Measurements from ENCODE around the gene TMEM259. TPM values are rescaled to one million over a fixed set of nuclear protein-coding genes. Genes with fewer than 3 reads are reported as not detected.

Gene TMEM259
- 100 to 1,000 TPM; 106 to 128 TPM for total RNA-seq

GRCh38 chr19:1020868-1021425, at the start of gene TMEM259:
Gene TMEM259, minus strand, starts transcription at chr19:1021123. Its CDS starts 127 bp downstream, at chr19:1020996.
- ChIA-PET POLR2A (interaction anchor here (0.6 to 1.9 kb wide), 16 partner anchors 10 to 248 kb away, joined by 3 to 8 read pairs (median 4); partner anchors contain the start of genes ABCA7, CIRBP and WDR18), CTCF (interaction anchor here (0.7 to 1.9 kb wide), 5 partner anchors 10 to 55 kb away, joined by 3 to 5 read pairs (median 3); no protein-coding TSS in a partner anchor)
- Mint-ChIP-seq H3K27ac (peak within 1 kb of the TSS; percentile 96), H3K27me3 (no peaks in the 10 kb centered on the region), H3K4me1 (peaks cover 35% of the 10 kb centered on the region), H3K36me3 (ENCODE audit: low read depth) (peaks cover 7% of the 10 kb centered on the region), H3K4me3 (peak within 1 kb of the TSS; percentile 94), H3K9me3 (ENCODE audit: low read depth) (no peaks in the 10 kb centered on the region)
- intact Hi-C loops (cut with DNase I, micrococcal nuclease): loop anchor here (1.0 to 5.0 kb wide), 21 partner anchors 19 to 470 kb away; partner anchors contain the start of genes ABCA7 (in 2 of the 2), GPX4 (in 2 of the 2), ARHGAP45 (in 1 of the 2) and ATP5F1D (in 1 of the 2)
- ATAC-seq: peak; percentile 90
- DNase-seq: peak; percentile 99

GRCh38 chr19:1070576-1070930, 49.6 kb upstream of the TMEM259 start:
- intact Hi-C loops (cut with DNase I, micrococcal nuclease): no loop called here
- Mint-ChIP-seq H3K4me1 (peaks cover 48% of the 10 kb centered on the region), H3K9me3 (ENCODE audit: low read depth) (no peaks in the 10 kb centered on the region), H3K4me3 (peak overlapping the region; percentile 85), H3K27ac (no peak overlapping the region), H3K36me3 (ENCODE audit: low read depth) (peaks cover 47% of the 10 kb centered on the region), H3K27me3 (no peaks in the 10 kb centered on the region)
- ChIA-PET POLR2A (no interaction called here), CTCF (no interaction called here)
- DNase-seq (no peak), ATAC-seq (no peak)

- CTCF ChIA-PET: interaction anchor here (0.6 kb wide), 1 partner anchor 698 kb away, joined by 3 read pairs; no protein-coding TSS in a partner anchor
- peak; percentile 28 for ATAC-seq
- Mint-ChIP-seq H3K27me3 (no peaks in the 10 kb centered on the region), H3K9me3 (ENCODE audit: low read depth) (no peaks in the 10 kb centered on the region), H3K36me3 (ENCODE audit: low read depth) (peaks cover 42% of the 10 kb centered on the region), H3K4me1 (peaks cover 53% of the 10 kb centered on the region), H3K4me3 (peak overlapping the region; percentile 85), H3K27ac (peak overlapping the region; percentile 94)
- intact Hi-C loops (cut with DNase I, micrococcal nuclease): loop anchor here (2.0 to 10.0 kb wide), 6 partner anchors 33 to 786 kb away; partner anchors contain the start of genes CNN2 (in 1 of the 2), GPX4 (in 1 of the 2), PTBP1 (in 1 of the 2) and RNF126 (in 1 of the 2)
- POLR2A ChIA-PET: interaction anchor here (1.6 kb wide), 1 partner anchor 10 kb away, joined by 4 read pairs; no protein-coding TSS in a partner anchor
- DNase-seq: peak; percentile 81
Observed at GRCh38 chr19:1069009-1069779, 48.3 kb upstream of the TMEM259 start.

DNA sequence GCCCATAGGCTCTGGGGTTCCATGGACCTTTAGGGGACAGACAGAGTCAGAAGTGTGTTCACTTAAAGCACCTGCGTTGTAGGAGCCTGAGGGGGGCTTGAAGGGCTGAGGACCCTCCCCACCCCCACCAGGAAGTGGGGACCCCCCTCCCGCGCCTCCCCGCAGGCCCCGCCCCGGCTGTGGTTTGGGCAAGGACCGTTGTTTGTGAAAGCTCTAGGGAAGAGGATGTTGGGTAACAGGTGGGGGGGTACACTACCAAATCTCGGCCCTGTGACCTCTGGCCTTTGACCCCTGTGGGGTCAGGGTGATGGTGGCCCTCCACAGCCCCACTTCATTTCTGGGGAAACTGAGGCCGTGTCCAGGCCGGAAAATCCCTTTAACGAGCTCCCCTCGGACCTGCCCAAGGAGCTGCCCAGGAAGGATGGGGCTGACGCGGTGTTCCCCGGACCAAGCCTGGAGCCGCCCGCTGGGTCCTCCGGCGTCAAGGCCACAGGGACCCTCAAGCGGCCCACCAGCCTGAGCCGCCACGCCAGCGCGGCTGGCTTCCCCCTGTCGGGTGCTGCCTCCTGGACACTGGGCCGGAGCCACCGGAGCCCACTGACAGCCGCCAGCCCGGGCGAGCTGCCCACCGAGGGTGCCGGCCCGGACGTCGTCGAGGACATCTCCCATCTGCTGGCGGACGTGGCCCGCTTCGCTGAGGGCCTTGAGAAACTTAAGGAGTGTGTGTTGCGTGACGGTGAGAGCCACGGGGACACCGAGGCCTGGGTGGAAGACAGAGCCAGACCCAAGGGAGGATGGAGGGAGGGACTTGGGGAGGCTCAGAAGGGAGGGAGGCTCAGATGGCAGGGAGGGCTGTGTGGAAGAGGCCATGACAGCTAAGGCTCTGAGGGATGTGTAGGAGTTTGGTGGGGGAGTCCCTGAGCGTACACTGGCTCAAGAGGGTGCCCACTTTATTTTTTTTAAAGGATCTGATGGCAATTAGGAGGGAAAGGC, 47.4 kb upstream of the TMEM259 start:
- POLR2A ChIA-PET: interaction anchor here (1.4 to 2.1 kb wide), 3 partner anchors 9 to 201 kb away, joined by 4 to 8 read pairs (median 4); partner anchors contain the start of gene CIRBP
- ATAC-seq: peak; percentile 8

DNA sequence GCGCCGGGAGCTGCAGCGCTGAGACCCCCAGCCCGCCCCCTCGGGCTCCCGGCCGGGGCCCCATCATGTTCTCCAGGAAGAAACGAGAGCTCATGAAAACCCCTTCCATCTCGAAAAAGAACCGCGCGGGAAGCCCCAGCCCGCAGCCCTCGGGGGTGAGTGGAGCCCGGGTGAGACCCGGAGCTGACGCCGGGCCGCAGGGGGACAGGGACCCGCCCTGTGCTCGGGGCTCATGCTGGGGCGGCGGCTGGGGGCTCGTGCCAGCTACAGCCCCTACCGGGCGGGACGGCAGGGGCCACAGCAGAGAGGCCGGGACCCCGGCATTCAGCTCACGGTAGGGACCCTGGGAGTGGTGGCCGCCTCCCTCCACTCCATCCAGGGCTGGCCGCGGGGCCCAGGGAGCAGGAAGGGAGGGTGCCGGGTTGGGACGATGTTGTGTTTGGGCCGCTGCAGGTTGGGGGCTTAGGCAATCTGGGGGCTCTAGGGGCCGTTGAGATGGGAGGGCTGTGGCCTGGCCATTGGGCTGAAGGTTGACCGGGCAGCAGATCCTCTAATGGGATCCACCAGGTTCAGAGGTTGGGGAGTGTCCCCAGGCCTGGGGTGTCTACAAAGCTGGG, 46.5 kb upstream of the TMEM259 start:
- H3K27ac Mint-ChIP-seq: peak overlapping the region; percentile 85
- intact Hi-C loops (cut with DNase I, micrococcal nuclease): loop anchor here (1.0 to 10.0 kb wide), 14 partner anchors 10 to 787 kb away; partner anchors contain the start of genes ABCA7 (in 1 of the 2), ATP5F1D (in 1 of the 2), CNN2 (in 1 of the 2) and GPX4 (in 1 of the 2)
- H3K27me3 Mint-ChIP-seq: no peaks in the 10 kb centered on the region
- ATAC-seq: peak; percentile 20
- no peak for DNase-seq
- POLR2A ChIA-PET: interaction anchor here (0.9 to 2.1 kb wide), 6 partner anchors 8 to 201 kb away, joined by 3 to 8 read pairs (median 4); partner anchors contain the start of gene CIRBP
- CTCF ChIA-PET: interaction anchor here (0.5 to 3.3 kb wide), 8 partner anchors 9 to 202 kb away, joined by 3 to 26 read pairs (median 3); partner anchors contain the start of gene CIRBP
- H3K4me3 Mint-ChIP-seq: peak overlapping the region; percentile 85
- peaks cover 44% of the 10 kb centered on the region for H3K4me1 Mint-ChIP-seq
- H3K36me3 Mint-ChIP-seq (ENCODE audit: low read depth): peaks cover 28% of the 10 kb centered on the region
- H3K9me3 Mint-ChIP-seq (ENCODE audit: low read depth): no peaks in the 10 kb centered on the region

More for the DNA sequence above, 47.4 kb upstream of the TMEM259 start:
- Mint-ChIP-seq H3K4me3 (peak overlapping the region; percentile 85), H3K27ac (peak overlapping the region; percentile 94), H3K9me3 (ENCODE audit: low read depth) (no peaks in the 10 kb centered on the region), H3K4me1 (peaks cover 53% of the 10 kb centered on the region), H3K36me3 (ENCODE audit: low read depth) (peaks cover 36% of the 10 kb centered on the region), H3K27me3 (no peaks in the 10 kb centered on the region)
- peak; percentile 80 for DNase-seq
- CTCF ChIA-PET: interaction anchor here (0.5 to 1.4 kb wide), 4 partner anchors 39 to 201 kb away, joined by 3 to 4 read pairs (median 3); partner anchors contain the start of gene CIRBP
- intact Hi-C loops (cut with DNase I, micrococcal nuclease): loop anchor here (1.0 to 10.0 kb wide), 7 partner anchors 9 to 786 kb away; partner anchors contain the start of genes CNN2 (in 1 of the 2), GPX4 (in 1 of the 2), PTBP1 (in 1 of the 2) and RNF126 (in 1 of the 2)

DNA sequence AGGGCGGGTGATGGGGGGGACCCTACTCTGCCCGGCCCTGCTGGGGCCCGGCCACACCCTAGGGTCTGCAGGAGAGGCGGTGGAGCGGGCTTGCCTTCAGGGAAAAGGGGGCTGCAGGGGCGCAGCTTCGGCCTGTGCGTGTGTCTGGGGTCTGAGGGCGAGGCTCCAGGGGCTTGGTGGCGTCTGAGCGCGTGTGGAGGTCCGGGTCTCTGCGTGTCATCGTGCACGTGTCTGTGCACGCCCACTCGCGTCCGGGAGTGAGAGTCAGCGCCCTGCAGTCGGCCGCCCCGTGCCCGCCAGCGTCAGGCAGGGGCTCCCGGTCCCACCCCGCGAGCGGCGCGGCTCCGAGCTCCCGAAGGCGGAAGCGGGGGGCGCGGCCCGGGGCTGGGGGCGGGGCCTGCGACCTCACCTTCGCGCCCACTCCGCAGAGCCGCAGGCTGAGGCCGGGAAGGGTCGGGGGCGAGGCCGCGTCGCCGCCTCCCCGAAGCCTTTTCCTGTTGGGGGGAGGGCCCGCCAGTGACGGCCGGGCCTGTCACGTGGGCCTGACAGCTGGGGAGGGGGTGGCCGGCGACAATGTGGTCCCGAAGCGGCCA, 45.9 kb upstream of the TMEM259 start, which contains the start of gene ARHGAP45:
Gene ARHGAP45, plus strand, starts transcription at position 420 of the 593 bp plus-strand sequence. CDS start 239 bp downstream, outside the sequence.
- ChIA-PET CTCF (interaction anchor here (0.8 to 3.3 kb wide), 6 partner anchors 9 to 203 kb away, joined by 3 to 26 read pairs (median 4); partner anchors contain the start of gene CIRBP), POLR2A (interaction anchor here (0.9 to 2.1 kb wide), 5 partner anchors 9 to 202 kb away, joined by 3 to 8 read pairs (median 4); partner anchors contain the start of gene CIRBP)
- ATAC-seq: peak; percentile 48
- H3K4me3 Mint-ChIP-seq: peak within 1 kb of the TSS; percentile 85
- H3K27ac Mint-ChIP-seq: peak within 1 kb of the TSS; percentile 85
- intact Hi-C loops (cut with DNase I, micrococcal nuclease): loop anchor here (1.0 to 10.0 kb wide), 14 partner anchors 10 to 788 kb away; partner anchors contain the start of genes ABCA7 (in 1 of the 2), ATP5F1D (in 1 of the 2), CNN2 (in 1 of the 2) and GPX4 (in 1 of the 2)
- no peaks in the 10 kb centered on the region for H3K27me3 Mint-ChIP-seq
- no peaks in the 10 kb centered on the region for H3K9me3 Mint-ChIP-seq (ENCODE audit: low read depth)
- peaks cover 22% of the 10 kb centered on the region for H3K36me3 Mint-ChIP-seq (ENCODE audit: low read depth)
- H3K4me1 Mint-ChIP-seq: peaks cover 38% of the 10 kb centered on the region
- DNase-seq: peak; percentile 91

- ChIA-PET POLR2A (interaction anchor here (1.2 to 2.1 kb wide), 2 partner anchors 14 to 203 kb away, joined by 4 to 8 read pairs; partner anchors contain the start of gene CIRBP), CTCF (interaction anchor here (0.7 to 3.3 kb wide), 6 partner anchors 10 to 207 kb away, joined by 3 to 26 read pairs (median 6); no protein-coding TSS in a partner anchor)
- Mint-ChIP-seq H3K4me3 (peak overlapping the region; percentile 55), H3K27ac (no peak overlapping the region), H3K27me3 (no peaks in the 10 kb centered on the region), H3K4me1 (peaks cover 35% of the 10 kb centered on the region), H3K9me3 (ENCODE audit: low read depth) (no peaks in the 10 kb centered on the region), H3K36me3 (ENCODE audit: low read depth) (peaks cover 19% of the 10 kb centered on the region)
- intact Hi-C loops (cut with DNase I, micrococcal nuclease): loop anchor here (2.0 to 10.0 kb wide), 9 partner anchors 36 to 789 kb away; partner anchors contain the start of genes ATP5F1D (in 1 of the 2), CNN2 (in 1 of the 2), GPX4 (in 1 of the 2) and MIDN (in 1 of the 2)
- DNase-seq (no peak), ATAC-seq (no peak)
Observed at GRCh38 chr19:1066251-1066747, 45.4 kb upstream of the TMEM259 start.

GRCh38 chr19:1065606-1066109, 44.7 kb upstream of the TMEM259 start:
- intact Hi-C loops (cut with DNase I, micrococcal nuclease): loop anchor here (2.0 to 10.0 kb wide), 9 partner anchors 37 to 789 kb away; partner anchors contain the start of genes ATP5F1D (in 1 of the 2), CNN2 (in 1 of the 2), GPX4 (in 1 of the 2) and MIDN (in 1 of the 2)
- Mint-ChIP-seq H3K9me3 (ENCODE audit: low read depth) (no peaks in the 10 kb centered on the region), H3K27me3 (no peaks in the 10 kb centered on the region), H3K27ac (no peak overlapping the region), H3K36me3 (ENCODE audit: low read depth) (peaks cover 17% of the 10 kb centered on the region), H3K4me3 (peak overlapping the region; percentile 21), H3K4me1 (peaks cover 35% of the 10 kb centered on the region)
- no peak for ATAC-seq
- CTCF ChIA-PET: interaction anchor here (0.7 to 3.3 kb wide), 7 partner anchors 10 to 208 kb away, joined by 3 to 26 read pairs (median 7); partner anchors contain the start of genes RNU6-2 and TMEM259
- DNase-seq: no peak
- POLR2A ChIA-PET: no interaction called here
